ENCODE data around the gene SHC3.

DNA sequence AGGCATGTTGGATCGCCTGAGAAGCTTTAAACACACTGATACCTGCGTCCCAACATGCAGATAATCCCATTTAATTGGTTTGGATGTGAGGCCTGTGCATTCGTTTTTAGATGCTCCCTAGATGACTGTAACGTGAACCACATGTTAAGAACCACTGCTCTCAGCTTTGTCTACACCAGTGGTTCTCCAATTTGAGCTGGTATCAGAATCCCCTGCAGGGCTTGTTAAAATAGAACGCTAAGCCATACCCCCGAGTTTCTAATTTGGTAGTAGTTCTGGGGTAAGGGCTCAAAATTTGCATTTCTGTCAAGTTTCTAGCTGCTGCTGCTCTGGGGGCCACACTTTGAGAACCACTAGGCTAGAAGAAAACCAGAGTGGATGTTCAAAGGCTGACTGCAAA is 112.7 kb downstream of the SHC3 start:
- TF ChIP-seq, protein P1, sequence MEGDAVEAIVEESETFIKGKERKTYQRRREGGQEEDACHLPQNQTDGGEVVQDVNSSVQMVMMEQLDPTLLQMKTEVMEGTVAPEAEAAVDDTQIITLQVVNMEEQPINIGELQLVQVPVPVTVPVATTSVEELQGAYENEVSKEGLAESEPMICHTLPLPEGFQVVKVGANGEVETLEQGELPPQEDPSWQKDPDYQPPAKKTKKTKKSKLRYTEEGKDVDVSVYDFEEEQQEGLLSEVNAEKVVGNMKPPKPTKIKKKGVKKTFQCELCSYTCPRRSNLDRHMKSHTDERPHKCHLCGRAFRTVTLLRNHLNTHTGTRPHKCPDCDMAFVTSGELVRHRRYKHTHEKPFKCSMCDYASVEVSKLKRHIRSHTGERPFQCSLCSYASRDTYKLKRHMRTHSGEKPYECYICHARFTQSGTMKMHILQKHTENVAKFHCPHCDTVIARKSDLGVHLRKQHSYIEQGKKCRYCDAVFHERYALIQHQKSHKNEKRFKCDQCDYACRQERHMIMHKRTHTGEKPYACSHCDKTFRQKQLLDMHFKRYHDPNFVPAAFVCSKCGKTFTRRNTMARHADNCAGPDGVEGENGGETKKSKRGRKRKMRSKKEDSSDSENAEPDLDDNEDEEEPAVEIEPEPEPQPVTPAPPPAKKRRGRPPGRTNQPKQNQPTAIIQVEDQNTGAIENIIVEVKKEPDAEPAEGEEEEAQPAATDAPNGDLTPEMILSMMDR (conservative IDR thresholded peaks at IDR 0.05 in 1 of 2, IDR thresholded peaks at IDR 0.05 in 1 of 2; ENCODE audit: low read depth in 1 of 2, low read length in 2 of 2): no peak
- no peak for TF ChIP-seq EZH2 (IDR thresholded peaks at IDR 0.05; ENCODE audit: low read length, missing control alignments)
